Caco-2 (cell line): Measurements from ENCODE around the gene TBKBP1. TPM values are rescaled to one million over a fixed set of nuclear protein-coding genes. Genes with fewer than 3 reads are reported as not detected.

Experiments used
- BruUV-seq: library from RNA; stranded (reverse); fragments of 400-500 nt; replicated peaks from 2 replicates; lab custom pipeline; 2021; lab: Mats Ljungman, UMichigan
- CTCF ChIA-PET: fragments of 300-600 bp; sonication (Branson Sonifier 250); formaldehyde crosslinking; loops from one replicate; lab custom pipeline; 2022; ENCODE audit warnings: antibody characterized with exemption; lab: Charles Lee
- POLR2A ChIA-PET: fragments of 300-600 bp; sonication (Branson Sonifier 250); formaldehyde crosslinking; loops from one replicate; lab custom pipeline; 2022; ENCODE audit warnings: antibody characterized with exemption; lab: Charles Lee
- DNase-seq, 2 experiments: peaks; one replicate each; pipeline versions ENCODE4 v3.0.0 to v3.0.0-alpha.2; 2020 to 2022
- H3K27me3 ChIP-seq: replicated peaks from 2 replicates; pipeline ENCODE4 v1.6.0; 2011; ENCODE audit warnings: low read length; ENCODE audit not compliant: control insufficient read depth, insufficient read depth
- H3K36me3 ChIP-seq: 2 replicates; pipeline ENCODE4 v1.5.1; 2011; ENCODE audit warnings: low read length; ENCODE audit not compliant: control insufficient read depth, insufficient read depth
- H3K4me1 ChIP-seq: fragments of 250-450 bp; sonication (Bioruptor Pico); 2 replicates; pipeline ENCODE4 v1.5.1; 2020; ENCODE audit warnings: mild to moderate bottlenecking
- H3K4me3 ChIP-seq: 2 replicates; pipeline ENCODE4 v1.5.1; 2011; ENCODE audit warnings: low read depth, mild to moderate bottlenecking, control low read depth, low read length
- H3K9me3 ChIP-seq: fragments of 250-450 bp; sonication (Bioruptor Pico); 2 replicates; pipeline ENCODE4 v1.5.1; 2020; ENCODE audit warnings: mild to moderate bottlenecking, moderate library complexity
- H3K27ac Mint-ChIP-seq: one replicate; pipeline ENCODE4 v1.8.0; 2022; ENCODE audit warnings: mixed read lengths; ENCODE audit not compliant: unreplicated experiment
- H3K27me3 Mint-ChIP-seq: one replicate; pipeline ENCODE4 v1.8.0; 2022; ENCODE audit warnings: mixed read lengths; ENCODE audit not compliant: insufficient read depth, unreplicated experiment
- H3K36me3 Mint-ChIP-seq: one replicate; pipeline ENCODE4 v1.8.0; 2022; ENCODE audit warnings: mild to moderate bottlenecking, mixed read lengths; ENCODE audit not compliant: insufficient read depth, unreplicated experiment
- H3K4me1 Mint-ChIP-seq: one replicate; pipeline ENCODE4 v1.8.0; 2022; ENCODE audit warnings: low read depth, mixed read lengths; ENCODE audit not compliant: unreplicated experiment
- H3K4me3 Mint-ChIP-seq: one replicate; pipeline ENCODE4 v1.8.0; 2022; ENCODE audit warnings: mild to moderate bottlenecking, moderate library complexity, mixed read lengths; ENCODE audit not compliant: unreplicated experiment
- H3K9me3 Mint-ChIP-seq: one replicate; pipeline ENCODE4 v1.8.0; 2022; ENCODE audit warnings: mixed read lengths; ENCODE audit not compliant: unreplicated experiment
- CTCF ChIP-seq, 2 experiments: fragments of 200-600 bp in 1 of 2; IDR thresholded peaks; 1 replicate in 1 of 2; 2 replicates in 1 of 2; pipeline versions ENCODE4 v1.5.1 to v1.8.0; 2011 to 2022; ENCODE audit warnings: antibody characterized with exemption in 1 of 2, control low read depth in 1 of 2, inconsistent platforms in 1 of 2, low read depth in 1 of 2, low read length in 1 of 2, mild to moderate bottlenecking in 1 of 2, moderate library complexity in 1 of 2; ENCODE audit not compliant: insufficient read depth in 1 of 2, severe bottlenecking in 1 of 2, unreplicated experiment in 1 of 2
- intact Hi-C: fragments of 100-400 bp; cut with micrococcal nuclease; formaldehyde crosslinking; loops from one replicate; pipeline ENCODE4 v1.10.0; 2022; ENCODE audit not compliant: unreplicated experiment
- total RNA-seq: library from RNA; stranded (reverse); gene quantifications from 2 replicates; pipeline ENCODE4 v1.2.3, GENCODE V29; 2022

Gene TBKBP1
- total RNA-seq, 1 experiment from 2014 or later: 27.4 TPM

- H3K4me3 Mint-ChIP-seq: no peak overlapping the region
- CTCF ChIA-PET: interaction anchor here (1.0 to 1.8 kb wide), 6 partner anchors 11 to 113 kb away, joined by 3 to 9 read pairs (median 6); partner anchors contain the start of genes LRRC46, MRPL10 and TBX21
- H3K36me3 Mint-ChIP-seq: no peaks in the 10 kb centered on the region
- TF ChIP-seq CTCF (IDR thresholded peaks at IDR 0.05; ENCODE audit: insufficient read depth in 1 of 2, low read depth in 1 of 2, low read length in 1 of 2, severe bottlenecking in 1 of 2, unreplicated experiment in 1 of 2): no peak
- H3K4me1 Mint-ChIP-seq: peaks cover 6% of the 10 kb centered on the region
- intact Hi-C loops: loop anchor here (1.0 kb wide), 1 partner anchor 19 kb away; no protein-coding TSS in a partner anchor
- BruUV-seq: no TSS peak
- Histone ChIP-seq H3K4me1 (peaks cover 10% of the 10 kb centered on the region; the same call in 1 of the 2 replicates), H3K27me3 (peaks cover 9% of the 10 kb centered on the region), H3K9me3 (no peaks in the 10 kb centered on the region), H3K4me3 (no peak overlapping the region), H3K36me3 (no peaks in the 10 kb centered on the region)
- no peak for DNase-seq
- no peaks in the 10 kb centered on the region for H3K9me3 Mint-ChIP-seq
- H3K27ac Mint-ChIP-seq: no peak overlapping the region
- POLR2A ChIA-PET: no interaction called here
- peaks cover 44% of the 10 kb centered on the region for H3K27me3 Mint-ChIP-seq
Observed at GRCh38 chr17:47717979-47718621, 24.1 kb downstream of the TBKBP1 start.

DNA sequence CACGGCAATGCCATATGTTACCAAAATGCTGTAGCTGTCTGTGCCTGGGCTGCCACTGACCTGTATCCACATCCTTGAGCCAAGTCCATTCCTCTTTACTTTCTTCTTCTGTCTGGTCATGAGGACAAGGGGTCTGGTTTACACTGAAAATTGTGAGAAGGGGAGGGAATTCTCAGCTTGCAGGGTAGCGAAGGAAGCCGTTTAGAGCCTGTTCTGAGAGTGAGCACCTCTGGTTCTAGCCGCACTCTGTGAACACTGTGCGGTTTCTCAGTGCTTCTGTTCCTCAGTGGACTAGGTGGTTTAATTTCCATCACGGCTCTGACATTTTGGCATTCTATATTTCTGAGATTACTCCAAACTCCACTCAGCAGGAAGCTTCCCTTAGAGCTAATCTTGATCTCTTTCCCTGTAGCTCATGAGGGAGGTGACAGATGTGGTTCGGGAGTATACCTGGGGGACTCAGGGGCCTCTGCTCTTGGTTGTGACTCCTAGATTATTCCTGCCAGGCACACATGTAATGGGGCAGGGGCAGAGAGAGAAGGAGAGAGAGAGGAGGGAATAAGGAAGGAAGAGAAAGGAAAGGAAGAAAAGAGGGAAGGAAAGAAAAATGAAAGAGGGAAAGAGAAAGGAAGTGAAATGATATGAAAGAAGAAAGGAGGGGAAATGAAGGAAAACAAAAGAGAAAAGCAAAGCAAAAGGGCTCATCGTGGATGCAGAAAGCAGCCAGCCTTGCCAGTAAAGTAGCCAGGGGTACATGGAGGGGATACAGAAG is 24.9 kb downstream of the TBKBP1 start:
- Mint-ChIP-seq H3K9me3 (no peaks in the 10 kb centered on the region), H3K27ac (no peak overlapping the region), H3K4me1 (peaks cover 6% of the 10 kb centered on the region), H3K4me3 (no peak overlapping the region), H3K36me3 (no peaks in the 10 kb centered on the region), H3K27me3 (peaks cover 40% of the 10 kb centered on the region)
- CTCF ChIA-PET: interaction anchor here (0.6 to 1.8 kb wide), 6 partner anchors 11 to 113 kb away, joined by 3 to 9 read pairs (median 6); partner anchors contain the start of genes LRRC46, MRPL10 and TBX21
- no peak overlapping the region for H3K4me3 ChIP-seq
- POLR2A ChIA-PET: no interaction called here
- BruUV-seq: no TSS peak
- H3K36me3 ChIP-seq: no peaks in the 10 kb centered on the region
- H3K4me1 ChIP-seq: peaks cover 10% of the 10 kb centered on the region; the same call in 1 of the 2 replicates
- intact Hi-C loops: no loop called here
- TF ChIP-seq CTCF (IDR thresholded peaks at IDR 0.05; ENCODE audit: insufficient read depth in 1 of 2, low read depth in 1 of 2, low read length in 1 of 2, severe bottlenecking in 1 of 2, unreplicated experiment in 1 of 2): no peak
- peaks cover 9% of the 10 kb centered on the region for H3K27me3 ChIP-seq
- DNase-seq: no peak
- no peaks in the 10 kb centered on the region for H3K9me3 ChIP-seq

DNA sequence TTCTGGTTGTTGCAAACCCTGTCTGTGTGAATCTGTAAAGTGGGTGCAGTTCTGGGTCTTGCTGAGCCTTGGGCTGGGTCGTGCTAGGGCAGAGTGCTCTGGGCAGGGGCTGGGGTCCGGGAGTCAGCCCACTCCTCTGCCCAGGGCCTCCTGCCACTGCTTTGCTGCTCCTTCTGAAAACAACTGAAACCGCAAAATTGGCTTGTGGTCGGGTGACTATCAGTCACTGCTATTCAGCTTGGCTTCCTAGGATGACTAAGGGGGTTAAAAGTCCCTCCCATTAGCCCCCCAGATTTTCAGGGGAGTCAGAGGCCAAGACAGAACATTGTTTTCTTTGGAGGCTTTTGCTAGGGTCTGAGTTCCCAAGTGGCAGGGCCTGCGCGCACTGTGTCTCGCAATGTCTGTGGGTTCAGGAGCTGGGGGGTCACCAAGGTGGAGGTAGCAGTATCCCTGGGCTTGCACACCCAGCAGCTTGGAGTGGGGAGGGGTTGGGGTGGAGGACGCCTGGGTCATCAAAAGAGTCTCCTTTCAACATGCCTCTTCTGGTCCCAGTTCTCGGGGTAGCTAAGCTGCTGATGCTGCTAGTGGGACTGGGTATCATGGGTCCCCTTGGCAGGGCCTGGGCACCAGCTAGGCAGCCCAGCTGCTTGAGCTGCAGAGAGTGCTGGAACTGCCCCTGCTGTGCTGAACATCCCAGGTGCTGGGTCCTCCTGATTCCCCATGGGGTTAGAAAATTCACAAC is 25.6 kb downstream of the TBKBP1 start:
- H3K4me1 Mint-ChIP-seq: peaks cover 6% of the 10 kb centered on the region
- peaks cover 34% of the 10 kb centered on the region for H3K27me3 Mint-ChIP-seq
- BruUV-seq: no TSS peak
- no peaks in the 10 kb centered on the region for H3K36me3 ChIP-seq
- ChIA-PET POLR2A (no interaction called here), CTCF (interaction anchor here (0.6 to 1.4 kb wide), 3 partner anchors 13 to 227 kb away, joined by 3 to 7 read pairs (median 3); partner anchors contain the start of gene TBX21)
- H3K27me3 ChIP-seq: peaks cover 9% of the 10 kb centered on the region
- no peak for DNase-seq
- no peak overlapping the region for H3K4me3 ChIP-seq
- TF ChIP-seq CTCF (IDR thresholded peaks at IDR 0.05; ENCODE audit: insufficient read depth in 1 of 2, low read depth in 1 of 2, low read length in 1 of 2, severe bottlenecking in 1 of 2, unreplicated experiment in 1 of 2): no peak
- no peaks in the 10 kb centered on the region for H3K9me3 ChIP-seq
- intact Hi-C loops: no loop called here
- no peak overlapping the region for H3K27ac Mint-ChIP-seq
- no peaks in the 10 kb centered on the region for H3K36me3 Mint-ChIP-seq
- no peak overlapping the region for H3K4me3 Mint-ChIP-seq
- peaks cover 10% of the 10 kb centered on the region; the same call in 1 of the 2 replicates for H3K4me1 ChIP-seq
- no peaks in the 10 kb centered on the region for H3K9me3 Mint-ChIP-seq
